H1 (cell line): ENCODE data around the gene FBN2.

Experiments
- ATF2 ChIP-seq: IDR thresholded peaks from 2 replicates; pipeline ENCODE4 v1.6.1; 2012; ENCODE audit warnings: low read length, inconsistent platforms
- CTCF ChIP-seq, 3 experiments: IDR thresholded peaks; 1 replicate in 2 of 3; 2 replicates in 1 of 3; pipeline versions ENCODE4 v1.5.1 to v1.6.1; 2011; ENCODE audit warnings: low read length in 3 of 3, mild to moderate bottlenecking in 3 of 3, inconsistent platforms in 2 of 3, low read depth in 1 of 3, moderate library complexity in 1 of 3; ENCODE audit not compliant: insufficient read depth in 1 of 3; ENCODE audit errors: control extremely low read depth in 1 of 3
- FOSL1 ChIP-seq: IDR thresholded peaks from 2 replicates; pipeline ENCODE4 v1.6.1; 2011; ENCODE audit warnings: mild to moderate bottlenecking, low read depth, low read length, moderate library complexity; ENCODE audit not compliant: insufficient read depth
- POLR2A ChIP-seq, 2 experiments: IDR thresholded peaks; 1 replicate in 1 of 2; 2 replicates in 1 of 2; pipeline ENCODE4 v1.6.1; 2011; ENCODE audit warnings: low read depth in 2 of 2, low read length in 2 of 2, mild to moderate bottlenecking in 2 of 2; ENCODE audit errors: control extremely low read depth in 1 of 2
- SRF ChIP-seq: IDR thresholded peaks from 2 replicates; pipeline ENCODE4 v1.6.1; 2011; ENCODE audit warnings: mild to moderate bottlenecking, low read depth, low read length, moderate library complexity
- SUZ12 ChIP-seq: fragments of 200-600 bp; sonication (generic); IDR thresholded peaks from 2 replicates; pipeline ENCODE4 v1.6.1; 2012; ENCODE audit warnings: mild to moderate bottlenecking, inconsistent platforms, low read length, moderate library complexity, mixed read lengths
- TBP ChIP-seq: IDR thresholded peaks from 2 replicates; pipeline ENCODE4 v1.6.1; 2011; ENCODE audit warnings: low read depth, low read length, improper control_type of control experiment

- TF ChIP-seq CTCF (IDR thresholded peaks at IDR 0.05; ENCODE audit: control extremely low read depth in 1 of 3, insufficient read depth in 1 of 3, low read depth in 1 of 3, low read length in 3 of 3), result no peak
- TF ChIP-seq SRF, result no peak
- no peak for TF ChIP-seq FOSL1
- no peak for TF ChIP-seq TBP
- no peak for TF ChIP-seq POLR2A (IDR thresholded peaks at IDR 0.05; ENCODE audit: control extremely low read depth in 1 of 2, low read depth in 2 of 2, low read length in 2 of 2)
- TF ChIP-seq ATF2, result no peak
- no peak for TF ChIP-seq SUZ12
Observed at GRCh38 chr5:128362370-128362769, 175.7 kb downstream of the FBN2 start.
